GM21576 (cell line): ENCODE data around the gene SYTL1.
A peak's percentile ranks its signal among the peaks of the same experiment; 100 is the strongest.

Experiments used
- ATAC-seq: cut with Tn5 transposase; IDR thresholded peaks from one replicate; pipeline ENCODE4 v1.9.1; 2021; ENCODE audit warnings: mild to moderate bottlenecking, moderate library complexity; ENCODE audit not compliant: unreplicated experiment

SYTL1 gene, protein sequence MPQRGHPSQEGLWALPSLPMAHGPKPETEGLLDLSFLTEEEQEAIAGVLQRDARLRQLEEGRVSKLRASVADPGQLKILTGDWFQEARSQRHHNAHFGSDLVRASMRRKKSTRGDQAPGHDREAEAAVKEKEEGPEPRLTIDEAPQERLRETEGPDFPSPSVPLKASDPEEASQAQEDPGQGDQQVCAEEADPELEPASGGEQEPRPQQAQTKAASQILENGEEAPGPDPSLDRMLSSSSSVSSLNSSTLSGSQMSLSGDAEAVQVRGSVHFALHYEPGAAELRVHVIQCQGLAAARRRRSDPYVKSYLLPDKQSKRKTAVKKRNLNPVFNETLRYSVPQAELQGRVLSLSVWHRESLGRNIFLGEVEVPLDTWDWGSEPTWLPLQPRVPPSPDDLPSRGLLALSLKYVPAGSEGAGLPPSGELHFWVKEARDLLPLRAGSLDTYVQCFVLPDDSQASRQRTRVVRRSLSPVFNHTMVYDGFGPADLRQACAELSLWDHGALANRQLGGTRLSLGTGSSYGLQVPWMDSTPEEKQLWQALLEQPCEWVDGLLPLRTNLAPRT

DNA sequence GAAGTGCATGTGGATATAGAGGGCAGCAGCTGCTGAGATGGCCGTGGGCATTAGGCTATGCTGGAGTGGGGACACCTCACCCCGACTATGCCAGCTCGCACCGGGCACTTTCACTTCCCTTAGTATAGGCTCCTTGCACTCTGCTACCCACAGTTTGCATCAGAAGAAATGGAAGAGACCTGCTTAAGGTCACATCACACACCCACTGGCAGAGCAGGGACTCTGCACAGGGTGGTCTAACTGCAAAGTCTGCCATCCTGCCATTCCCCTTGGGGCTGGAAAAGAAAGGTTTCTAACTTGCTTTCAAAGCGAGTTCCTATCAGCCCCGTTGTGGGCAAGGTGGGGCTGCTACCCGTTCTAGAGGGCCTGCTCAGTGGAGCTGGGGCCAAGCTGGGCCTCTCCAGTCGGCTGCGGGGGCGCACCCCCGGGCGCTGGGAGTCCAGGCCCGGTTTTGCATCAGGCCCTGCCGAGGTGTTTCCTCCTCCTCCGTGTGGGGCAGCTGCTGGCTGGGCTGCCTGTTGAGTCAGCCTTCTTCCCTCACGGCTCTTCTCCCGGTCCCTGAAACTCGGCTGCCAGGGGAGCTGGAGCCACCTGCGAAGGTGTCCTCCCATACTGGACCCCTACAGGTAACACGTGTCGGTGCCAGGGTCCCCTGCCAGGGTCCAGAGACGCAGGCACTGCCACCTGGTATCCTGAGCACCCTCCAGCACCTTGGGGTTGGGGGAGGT is at the start of gene SYTL1:
Gene SYTL1, plus strand, starts transcription at position 498 of the 728 bp plus-strand sequence. CDS start 3,313 bp downstream, outside the sequence.
- peak; percentile 51 for ATAC-seq

- no peak for ATAC-seq
These were observed 49.7 kb upstream of the SYTL1 start for GRCh38 chr1:27292106-27292505.

GRCh38 chr1:27293915-27294314 is 47.9 kb upstream of the SYTL1 start:
- no peak for ATAC-seq

GRCh38 chr1:27296773-27297291 is 45.0 kb upstream of the SYTL1 start:
- no peak for ATAC-seq

GRCh38 chr1:27297903-27298302 is 43.9 kb upstream of the SYTL1 start:
- no peak for ATAC-seq

GRCh38 chr1:27298632-27299384 is 43.0 kb upstream of the SYTL1 start:
- ATAC-seq = no peak

DNA sequence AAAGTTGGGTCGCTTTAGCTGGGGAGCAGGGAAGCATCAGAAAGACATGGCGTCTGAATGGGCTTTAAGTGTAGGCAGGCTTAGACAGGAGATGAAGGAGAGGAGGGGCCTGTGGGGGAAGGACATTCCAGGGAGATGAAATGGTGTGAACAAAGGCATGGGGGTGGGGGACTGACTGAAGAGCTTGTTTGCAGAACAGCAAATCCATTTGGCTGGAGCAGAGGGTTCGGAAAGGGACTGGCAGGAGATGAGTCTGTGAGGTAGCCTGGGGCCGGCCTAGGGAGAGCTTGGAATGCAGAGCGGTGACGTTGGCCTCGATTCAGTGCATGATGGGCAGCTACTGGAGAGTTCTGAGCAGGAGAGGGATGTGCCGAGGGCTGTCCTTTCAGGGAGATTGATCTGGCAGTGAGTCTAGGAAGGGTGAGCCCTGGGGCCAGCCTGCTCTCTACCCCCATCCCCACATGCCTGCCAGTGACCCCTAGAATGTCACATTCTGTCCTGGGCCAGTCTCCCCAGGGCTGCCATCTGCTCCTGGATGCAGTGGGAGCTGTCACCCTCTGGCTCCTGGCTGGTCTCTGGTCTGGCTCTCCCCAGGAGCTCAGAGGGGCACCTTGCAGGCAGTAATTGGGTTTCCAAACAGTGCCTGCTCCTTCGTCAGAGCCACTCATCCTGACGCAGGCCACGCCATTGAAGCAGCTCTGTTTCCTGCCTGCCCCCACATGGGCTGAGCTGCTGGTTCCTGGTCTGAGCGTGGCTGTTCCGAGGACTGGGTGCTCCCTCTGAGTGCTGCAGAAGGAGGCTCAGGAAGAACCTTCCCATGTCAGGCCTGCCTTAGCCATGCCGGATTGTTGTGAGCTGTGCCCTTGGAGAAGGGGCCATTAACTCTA is 42.2 kb upstream of the SYTL1 start:
- ATAC-seq = no peak

DNA sequence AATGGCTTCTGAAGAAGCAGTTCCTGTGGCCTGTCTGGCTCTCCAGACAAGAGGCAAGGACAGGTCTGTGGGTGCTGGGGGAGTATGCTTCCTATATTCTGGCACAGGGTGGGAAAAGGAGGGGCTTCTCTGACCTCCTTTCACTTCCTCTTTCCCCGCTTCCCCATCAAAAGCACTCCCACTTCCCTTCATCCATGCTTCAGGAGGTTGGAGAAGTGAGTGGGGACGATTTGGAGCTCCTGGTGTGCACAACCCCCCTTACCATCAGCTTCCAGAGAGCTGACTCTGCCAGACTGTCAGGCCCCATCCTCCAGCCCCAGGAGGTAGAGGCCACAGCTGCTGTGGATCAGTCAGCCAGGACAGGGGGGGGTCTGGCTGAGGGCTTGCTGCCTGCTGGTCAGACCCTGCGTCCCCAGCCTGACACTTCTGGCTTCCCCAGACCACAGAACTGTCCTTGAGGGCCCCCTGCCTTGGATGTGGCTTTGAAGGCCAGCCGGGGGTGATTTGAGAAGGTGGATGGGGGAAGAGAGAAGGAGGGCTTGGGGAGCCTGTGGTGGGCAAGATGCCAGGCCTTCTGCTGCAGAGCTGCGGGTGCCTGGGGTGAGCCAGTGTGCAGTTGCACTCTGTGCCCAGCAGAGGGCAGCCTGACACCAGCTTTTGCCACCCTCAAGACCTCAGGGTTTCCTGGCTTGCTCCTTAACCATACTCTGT is 41.3 kb upstream of the SYTL1 start:
- ATAC-seq = no peak

DNA sequence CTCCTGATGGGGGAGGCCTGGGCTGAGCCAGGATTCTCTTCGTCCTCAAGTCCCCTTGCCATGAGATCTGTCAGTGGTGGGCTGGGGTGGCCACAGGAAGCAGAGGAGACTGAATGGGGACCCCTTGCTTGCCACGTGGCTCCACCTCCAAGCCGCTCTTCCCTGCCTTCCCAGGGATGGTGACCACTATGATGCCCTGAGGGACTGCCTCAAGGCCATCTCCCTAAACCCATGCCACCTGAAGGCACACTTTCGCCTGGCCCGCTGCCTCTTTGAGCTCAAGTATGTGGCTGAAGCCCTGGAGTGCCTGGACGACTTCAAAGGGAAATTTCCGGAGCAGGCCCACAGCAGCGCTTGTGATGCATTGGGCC is 40.8 kb upstream of the SYTL1 start:
- ATAC-seq = no peak

DNA sequence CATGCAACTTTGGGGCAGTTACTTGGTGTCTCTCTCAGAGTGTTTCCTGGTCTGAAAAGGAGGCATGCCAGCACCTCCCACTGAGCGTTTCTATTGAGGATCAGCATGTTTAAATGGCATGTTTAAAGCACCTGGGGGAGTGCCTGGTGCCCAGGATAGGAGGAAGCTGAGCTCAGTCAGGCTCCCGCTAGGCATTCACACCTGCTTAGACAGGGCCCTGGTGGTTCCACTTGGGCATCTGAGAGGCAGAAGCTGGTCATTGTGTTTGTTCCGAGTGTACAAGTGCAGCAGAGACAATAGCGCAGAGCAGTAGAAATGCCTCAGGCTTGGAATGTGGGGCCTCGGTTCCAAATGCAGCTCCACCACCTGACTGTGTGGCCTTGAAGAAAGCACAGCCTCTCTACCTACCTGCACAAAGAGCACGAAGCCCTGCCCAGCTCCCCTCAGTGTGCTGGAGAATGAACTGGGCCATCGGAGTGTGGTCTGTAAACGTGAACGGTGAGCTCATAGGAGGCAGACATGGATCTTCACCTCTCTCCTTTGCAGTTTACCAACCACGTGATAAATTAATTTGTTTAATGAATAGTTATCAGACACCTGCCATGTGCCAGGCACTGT is 40.1 kb upstream of the SYTL1 start:
- no peak for ATAC-seq

- no peak for ATAC-seq
These were observed 39.2 kb upstream of the SYTL1 start for GRCh38 chr1:27302612-27303011.

DNA sequence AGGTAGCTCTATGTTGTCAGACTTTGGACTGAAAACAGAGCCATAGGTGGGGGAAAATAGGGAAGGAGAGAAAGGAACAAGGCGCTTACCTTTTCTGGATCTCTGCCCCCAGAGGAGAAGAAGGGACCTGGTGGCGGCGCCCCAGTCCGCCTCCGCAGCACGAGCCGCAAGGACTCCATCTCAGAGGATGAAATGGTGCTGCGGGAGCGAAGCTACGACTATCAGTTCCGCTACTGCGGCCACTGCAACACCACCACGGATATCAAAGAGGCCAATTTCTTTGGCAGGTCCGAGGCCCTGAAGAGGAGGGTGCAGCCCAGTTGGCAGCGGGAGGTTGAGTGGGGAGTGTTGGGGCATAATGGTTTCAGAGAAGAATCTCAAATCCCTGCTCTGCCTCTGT is 38.3 kb upstream of the SYTL1 start:
- ATAC-seq = no peak

GRCh38 chr1:27306071-27306470 is 35.8 kb upstream of the SYTL1 start:
- no peak for ATAC-seq

DNA sequence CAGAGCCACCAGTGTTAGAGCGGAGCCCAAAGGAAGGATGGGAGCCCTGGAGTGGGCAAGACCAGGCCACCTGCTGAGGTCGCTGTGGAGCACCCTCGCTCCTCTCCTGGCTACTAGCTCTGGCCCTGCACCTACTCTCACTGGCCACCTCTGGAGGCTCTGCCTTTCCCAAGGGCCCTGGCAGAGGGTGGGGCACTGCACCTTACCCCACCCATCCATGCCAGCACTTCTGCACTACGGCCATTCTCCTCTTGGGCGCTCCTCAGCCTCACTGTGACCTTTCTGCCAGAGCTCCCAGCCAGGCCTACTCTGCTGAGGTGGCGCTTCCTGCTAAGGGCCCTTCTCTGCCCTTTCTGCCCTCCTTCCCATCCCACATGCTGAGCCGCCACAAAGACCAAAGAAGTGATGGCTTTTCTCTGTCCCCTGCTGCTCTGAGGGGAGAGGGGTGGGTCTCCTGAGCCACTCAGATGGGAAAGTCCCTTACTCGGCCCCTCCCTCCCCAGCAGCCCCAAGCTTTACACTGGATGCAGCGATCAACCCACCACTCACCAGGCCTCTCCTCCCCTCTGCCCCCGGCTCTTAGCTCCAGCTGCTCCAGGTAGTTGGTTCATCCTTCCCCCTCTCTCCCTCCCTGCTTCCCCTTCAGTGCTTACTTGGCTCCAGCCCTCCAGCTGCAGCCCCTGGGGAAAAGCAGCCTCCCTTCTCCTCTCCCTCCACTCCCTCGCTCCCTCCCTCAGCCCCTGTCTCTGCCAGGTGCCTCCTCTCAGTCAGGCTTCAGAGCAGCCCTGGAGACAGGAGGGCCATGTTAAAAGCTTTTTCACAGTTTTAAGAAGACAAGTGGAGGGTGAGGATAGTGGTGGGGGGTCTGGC is 34.7 kb upstream of the SYTL1 start:
- ATAC-seq = no peak

DNA sequence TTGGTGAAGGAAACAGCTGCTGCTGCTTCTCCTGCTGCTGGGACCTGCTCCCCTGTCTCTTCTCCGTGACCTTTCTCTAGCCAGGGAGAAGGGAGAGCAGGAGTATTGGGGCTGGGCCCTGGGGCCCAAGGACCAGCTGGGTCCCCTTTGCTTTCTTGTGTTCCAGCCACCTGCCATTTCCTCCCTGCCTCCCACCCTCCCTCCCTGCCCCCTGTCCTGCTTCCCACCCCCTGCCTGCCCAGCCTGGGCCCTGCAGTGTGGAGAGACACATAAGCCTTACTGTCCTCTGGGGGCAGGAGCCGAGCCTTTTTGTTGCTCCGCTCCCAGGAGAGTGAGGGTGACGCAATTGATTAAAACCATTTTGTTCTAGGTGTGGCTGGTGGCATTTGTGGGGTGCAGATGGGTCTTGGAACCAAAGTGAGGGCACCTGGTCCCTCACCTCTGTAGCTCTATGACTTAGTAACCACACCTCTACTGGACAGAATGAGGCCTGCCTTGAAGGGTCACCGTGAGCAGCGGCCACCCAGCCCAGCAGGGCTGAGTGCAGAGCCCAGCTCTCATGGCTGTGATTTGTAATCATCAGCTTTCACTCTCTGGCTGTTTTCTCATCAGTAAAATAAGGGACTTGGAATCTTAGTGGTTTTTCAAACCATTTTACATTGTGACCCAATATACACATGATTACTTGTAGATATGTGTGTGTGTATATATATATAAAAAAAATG is 33.8 kb upstream of the SYTL1 start:
- no peak for ATAC-seq

- no peak for ATAC-seq
These were observed 27.7 kb upstream of the SYTL1 start for GRCh38 chr1:27314169-27314568.

- ATAC-seq = no peak
These were observed 27.1 kb upstream of the SYTL1 start for GRCh38 chr1:27314737-27315136.
